AG10803 (cell line): ENCODE data around the gene DIRAS1.
"Not testable (repeated sequence)": the region's sequence is repeated elsewhere in the genome, so short reads cannot be mapped to it uniquely, and the experiment has no call there.

Experiments used
- DNase-seq: peaks from one replicate; pipeline ENCODE4 v3.0.0; 2010; ENCODE audit warnings: low read depth
- H3K4me3 ChIP-seq: 2 replicates; pipeline ENCODE4 v1.5.1; 2011; ENCODE audit warnings: mild to moderate bottlenecking, low read length, control low read depth
- CTCF ChIP-seq: conservative IDR thresholded peaks from 2 replicates; pipeline ENCODE4 v1.5.1; 2011; ENCODE audit warnings: mild to moderate bottlenecking, low read length, control low read depth, inconsistent platforms

Gene DIRAS1

GRCh38 chr19:2691951-2692350 lies 29.2 kb downstream of the DIRAS1 start:
- DNase-seq = no peak
- no peak for TF ChIP-seq CTCF
- H3K4me3 ChIP-seq = no peak overlapping the region

GRCh38 chr19:2690856-2691255 lies 30.3 kb downstream of the DIRAS1 start:
- no peak for TF ChIP-seq CTCF

GRCh38 chr19:2686360-2686759 lies 34.8 kb downstream of the DIRAS1 start:
- TF ChIP-seq CTCF = no peak
- no peak for DNase-seq
- no peak overlapping the region for H3K4me3 ChIP-seq

More at GRCh38 chr19:2690856-2691255, 30.3 kb downstream of the DIRAS1 start:
- H3K4me3 ChIP-seq = no peak overlapping the region
- DNase-seq = no peak

GRCh38 chr19:2685204-2685704 lies 35.9 kb downstream of the DIRAS1 start:
- DNase-seq = no peak
- H3K4me3 ChIP-seq = no peak overlapping the region
- TF ChIP-seq CTCF = no peak

- H3K4me3 ChIP-seq = no peak overlapping the region
- no peak for TF ChIP-seq CTCF
- no peak for DNase-seq
Observed at GRCh38 chr19:2683430-2684003, 37.7 kb downstream of the DIRAS1 start.

- no peak for TF ChIP-seq CTCF
- no peak for DNase-seq
- no peak overlapping the region for H3K4me3 ChIP-seq
Observed at GRCh38 chr19:2680808-2681207, 40.4 kb downstream of the DIRAS1 start.

GRCh38 chr19:2679439-2679838 lies 41.7 kb downstream of the DIRAS1 start:
- TF ChIP-seq CTCF = no peak
- H3K4me3 ChIP-seq = no peak overlapping the region
- DNase-seq = no peak

- DNase-seq = not testable (repeated sequence)
Observed at GRCh38 chr19:2678948-2679347, 42.2 kb downstream of the DIRAS1 start.

More at GRCh38 chr19:2678948-2679347, 42.2 kb downstream of the DIRAS1 start:
- H3K4me3 ChIP-seq = not testable (repeated sequence)
